K562 (cell line): ENCODE data around the gene ARHGEF1. TPM values are rescaled to one million over a fixed set of nuclear protein-coding genes. Genes with fewer than 3 reads are reported as not detected.

Experiments used
- BCOR ChIP-seq: fragments of 450-650 bp; IDR thresholded peaks from 2 replicates; pipeline ENCODE4 v1.6.1; 2016
- CREM ChIP-seq: IDR thresholded peaks from 2 replicates; pipeline ENCODE4 v1.6.1; 2014; ENCODE audit warnings: antibody characterized with exemption, low read depth
- CTCF ChIP-seq, 3 experiments: IDR thresholded peaks in 2 of 3; conservative IDR thresholded peaks in 1 of 3; 2 replicates each; pipeline ENCODE4 v1.5.1; 2011 to 2012; ENCODE audit warnings: low read length in 3 of 3, mild to moderate bottlenecking in 3 of 3, control low read depth in 2 of 3, improper control_type of control experiment in 1 of 3, inconsistent platforms in 1 of 3, low read depth in 1 of 3, mixed read lengths in 1 of 3, moderate library complexity in 1 of 3; ENCODE audit not compliant: insufficient read depth in 2 of 3
- ETV1 ChIP-seq: fragments of 450-650 bp; conservative IDR thresholded peaks from 2 replicates; pipeline ENCODE4 v1.6.1; 2016; ENCODE audit warnings: missing genetic modification characterization, control low read depth, low read depth, missing compliant biosample characterization
- EZH2 ChIP-seq: IDR thresholded peaks from 2 replicates; pipeline ENCODE4 v1.6.1; 2012; ENCODE audit warnings: low read depth, mild to moderate bottlenecking, inconsistent platforms, low read length, borderline replicate concordance
- HBP1 ChIP-seq: fragments of 450-650 bp; formaldehyde crosslinking; IDR thresholded peaks from 2 replicates; pipeline ENCODE4 v1.4.0; 2022; ENCODE audit warnings: missing genetic modification characterization
- HCFC1 ChIP-seq: IDR thresholded peaks from 2 replicates; pipeline ENCODE4 v1.6.1; 2012; ENCODE audit warnings: low read depth, low read length, improper control_type of control experiment
- HDAC2 ChIP-seq: fragments of 450-650 bp; IDR thresholded peaks from 2 replicates; pipeline ENCODE4 v1.6.1; 2016; ENCODE audit warnings: mild to moderate bottlenecking
- HEY1 ChIP-seq: fragments of 250-450 bp; sonication (Bioruptor Pico); IDR thresholded peaks from 2 replicates; pipeline ENCODE4 v1.5.0; 2020; ENCODE audit warnings: mild to moderate bottlenecking, moderate library complexity, borderline replicate concordance
- KDM5B ChIP-seq: fragments of 200-600 bp; sonication (generic); IDR thresholded peaks from 2 replicates; pipeline ENCODE4 v1.6.1; 2012; ENCODE audit warnings: low read depth, mild to moderate bottlenecking, moderate library complexity, low read length, control low read depth, inconsistent platforms; ENCODE audit not compliant: insufficient replicate concordance
- KHSRP ChIP-seq: fragments of 450-650 bp; IDR thresholded peaks from 2 replicates; pipeline ENCODE4 v1.6.1; 2017
- MAZ ChIP-seq, 2 experiments: fragments of 450-650 bp in 1 of 2; sonication (generic) in 1 of 2; formaldehyde crosslinking; IDR thresholded peaks in 1 of 2; conservative IDR thresholded peaks in 1 of 2; 2 replicates each; pipeline versions ENCODE4 v1.4.0 to v1.5.0; 2020; ENCODE audit warnings: mild to moderate bottlenecking in 1 of 2, missing genetic modification reagents in 1 of 2
- MBD2 ChIP-seq: sonication (generic); IDR thresholded peaks from 2 replicates; pipeline ENCODE4 v1.6.1; 2016; ENCODE audit warnings: low read depth, borderline replicate concordance
- RBM22 ChIP-seq: fragments of 200-400 bp; formaldehyde crosslinking; IDR thresholded peaks from 2 replicates; pipeline ENCODE4 v1.6.1; 2018; ENCODE audit warnings: low read length, low read depth; ENCODE audit not compliant: poor library complexity, severe bottlenecking
- RNF2 ChIP-seq: sonication (generic); IDR thresholded peaks from 2 replicates; pipeline ENCODE4 v1.6.1; 2016
- SLC30A9 ChIP-seq: fragments of 250-450 bp; sonication (Bioruptor Pico); IDR thresholded peaks from 2 replicates; pipeline ENCODE4 v1.8.0; 2022; ENCODE audit warnings: mild to moderate bottlenecking, moderate library complexity
- SMARCE1 ChIP-seq: fragments of 450-650 bp; IDR thresholded peaks from 2 replicates; pipeline ENCODE4 v1.7.1; 2016; ENCODE audit warnings: mild to moderate bottlenecking
- SP2 ChIP-seq: IDR thresholded peaks from 2 replicates; pipeline ENCODE4 v1.6.1; 2011; ENCODE audit warnings: mild to moderate bottlenecking, low read depth, low read length, moderate library complexity; ENCODE audit not compliant: poor library complexity, severe bottlenecking; ENCODE audit errors: extremely low read depth
- ZNF324 ChIP-seq: fragments of 250-450 bp; sonication (Bioruptor Pico); IDR thresholded peaks from 2 replicates; pipeline ENCODE4 v1.4.0; 2020; ENCODE audit warnings: mild to moderate bottlenecking
- ZNF668 ChIP-seq: fragments of 250-450 bp; sonication (Bioruptor Pico); IDR thresholded peaks from 2 replicates; pipeline ENCODE4 v1.8.0; 2022; ENCODE audit warnings: mild to moderate bottlenecking, inconsistent platforms
- ZNF76 ChIP-seq: fragments of 250-450 bp; sonication (Bioruptor Pico); IDR thresholded peaks from 2 replicates; pipeline ENCODE4 v1.4.0; 2020; ENCODE audit warnings: mild to moderate bottlenecking, moderate library complexity, borderline replicate concordance
- polyA plus RNA-seq, 8 experiments: library from polyadenylated mRNA; depleted of rRNA in 4 of 8; stranded (reverse) in 5 of 8; unstranded in 3 of 8; fragments of >200 nt; fragmentation: Nextera tagmentation in 2 of 8; fragmentation: Illumina TruSeq in 1 of 8; extraction: Ambion mirVana in 2 of 8; extraction: Trizol in 1 of 8; gene quantifications; 2 replicates each; pipeline versions ENCODE4 v1.2.1 to v1.2.3, GENCODE V29; 2011 to 2014; ENCODE audit warnings: inconsistent platforms in 1 of 8, missing spikeins in 1 of 8
- total RNA-seq, 7 experiments: library from RNA; depleted of rRNA in 6 of 7; stranded (reverse); fragments of >200 nt in 6 of 7; fragmentation: Illumina TruSeq in 2 of 7; extraction: Trizol in 2 of 7; gene quantifications; 2 replicates each; pipeline versions ENCODE4 v1.2.1 to v1.2.3, GENCODE V29; 2011 to 2021; ENCODE audit warnings: low replicate concordance in 1 of 7
- TF ChIP-seq, protein P1 (sequence below): fragments of 250-450 bp; sonication (Bioruptor Pico); IDR thresholded peaks from 2 replicates; pipeline ENCODE4 v1.8.0; 2022; ENCODE audit warnings: moderate library complexity, mild to moderate bottlenecking, inconsistent platforms
- TF ChIP-seq, protein P2 (sequence below): fragments of 450-650 bp; IDR thresholded peaks from 2 replicates; pipeline ENCODE4 v1.7.0; 2016; ENCODE audit warnings: borderline replicate concordance

Gene ARHGEF1
- total and polyA plus RNA-seq, 9 of the 15 experiments (the other 6 are each of a cell fraction or from before 2014, with no cell fraction given) = 1.9 to 149 (median 29.8) TPM

- TF ChIP-seq, protein P1, sequence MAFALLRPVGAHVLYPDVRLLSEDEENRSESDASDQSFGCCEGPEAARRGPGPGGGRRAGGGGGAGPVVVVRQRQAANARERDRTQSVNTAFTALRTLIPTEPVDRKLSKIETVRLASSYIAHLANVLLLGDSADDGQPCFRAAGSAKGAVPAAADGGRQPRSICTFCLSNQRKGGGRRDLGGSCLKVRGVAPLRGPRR (CRISPR knock-in tag) = peak; percentile 87; the same call in 1 of the 2 replicates
- TF ChIP-seq SLC30A9 (CRISPR knock-in tag) = no peak
- 0 out of 2 replicates have a peak, but pooled peaks have one; percentile 40 for TF ChIP-seq HEY1 (CRISPR knock-in tag)
- peak; percentile 100 for TF ChIP-seq SP2
- no peak for TF ChIP-seq ZNF668 (CRISPR knock-in tag)
- TF ChIP-seq KDM5B = peak; percentile 58
- TF ChIP-seq MBD2 = peak; percentile 77
- peak; percentile 29; the same call in 1 of the 2 replicates for TF ChIP-seq ZNF324
- no peak for TF ChIP-seq HBP1 (CRISPR knock-in tag)
- peak; percentile 86 for TF ChIP-seq HCFC1
- peak; percentile 27; the same call in 1 of the 2 replicates for TF ChIP-seq SMARCE1
- no peak for TF ChIP-seq ZNF76
- peak; percentile 91 for TF ChIP-seq RNF2
- TF ChIP-seq EZH2 = no peak
- peak; percentile 86 for TF ChIP-seq CREM
- TF ChIP-seq ETV1 (tag) = peak; percentile 60
- TF ChIP-seq KHSRP = 0 out of 2 replicates have a peak, but pooled peaks have one; percentile 13
- 0 out of 6 replicates have a peak, but pooled peaks of 1 of the 3 experiments have one; percentile 8 for TF ChIP-seq CTCF (IDR thresholded peaks at IDR 0.05 in 2 of 3, conservative IDR thresholded peaks at IDR 0.05 in 1 of 3; ENCODE audit: insufficient read depth in 2 of 3, low read depth in 1 of 3, low read length in 3 of 3)
- peak; percentile 100 for TF ChIP-seq BCOR
- TF ChIP-seq RBM22 = peak; percentile 63
- peak; percentile 99 for TF ChIP-seq HDAC2
- peak; percentile 100 for TF ChIP-seq MAZ (CRISPR knock-in tag; conservative IDR thresholded peaks at IDR 0.05 in 1 of 2, IDR thresholded peaks at IDR 0.05 in 1 of 2)
- TF ChIP-seq, protein P2, sequence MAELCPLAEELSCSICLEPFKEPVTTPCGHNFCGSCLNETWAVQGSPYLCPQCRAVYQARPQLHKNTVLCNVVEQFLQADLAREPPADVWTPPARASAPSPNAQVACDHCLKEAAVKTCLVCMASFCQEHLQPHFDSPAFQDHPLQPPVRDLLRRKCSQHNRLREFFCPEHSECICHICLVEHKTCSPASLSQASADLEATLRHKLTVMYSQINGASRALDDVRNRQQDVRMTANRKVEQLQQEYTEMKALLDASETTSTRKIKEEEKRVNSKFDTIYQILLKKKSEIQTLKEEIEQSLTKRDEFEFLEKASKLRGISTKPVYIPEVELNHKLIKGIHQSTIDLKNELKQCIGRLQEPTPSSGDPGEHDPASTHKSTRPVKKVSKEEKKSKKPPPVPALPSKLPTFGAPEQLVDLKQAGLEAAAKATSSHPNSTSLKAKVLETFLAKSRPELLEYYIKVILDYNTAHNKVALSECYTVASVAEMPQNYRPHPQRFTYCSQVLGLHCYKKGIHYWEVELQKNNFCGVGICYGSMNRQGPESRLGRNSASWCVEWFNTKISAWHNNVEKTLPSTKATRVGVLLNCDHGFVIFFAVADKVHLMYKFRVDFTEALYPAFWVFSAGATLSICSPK = 0 out of 2 replicates have a peak, but pooled peaks have one; percentile 73
Observed at GRCh38 chr19:41883821-41884733, 1.1 kb downstream of the ARHGEF1 start (continued).
